PC-9 (cell line): Measurements from ENCODE around the gene VAPB. TPM values are rescaled to one million over a fixed set of nuclear protein-coding genes. Genes with fewer than 3 reads are reported as not detected.

Source experiments
- BruUV-seq: library from RNA; stranded (reverse); fragments of 400-500 nt; replicated peaks from 2 replicates; lab custom pipeline; 2021; lab: Mats Ljungman, UMichigan
- CTCF ChIA-PET: fragments of 300-600 bp; sonication (Branson Sonifier 250); formaldehyde crosslinking; loops from one replicate; lab custom pipeline; 2022; ENCODE audit warnings: antibody characterized with exemption; lab: Charles Lee
- POLR2A ChIA-PET: fragments of 300-600 bp; sonication (Branson Sonifier 250); formaldehyde crosslinking; loops from one replicate; lab custom pipeline; 2022; ENCODE audit warnings: antibody characterized with exemption; ENCODE audit not compliant: unreplicated experiment; lab: Charles Lee
- DNase-seq, 2 experiments: peaks; one replicate each; pipeline versions ENCODE4 v3.0.0 to v3.0.0-alpha.2; 2015 to 2022; ENCODE audit warnings: mixed read lengths in 1 of 2
- H2AFZ ChIP-seq: fragments of 200-600 bp; sonication (generic); 2 replicates; pipeline ENCODE4 v1.8.1; 2017; ENCODE audit warnings: antibody characterized with exemption
- H3F3A ChIP-seq: fragments of 200-600 bp; sonication (generic); 2 replicates; pipeline ENCODE4 v1.8.1; 2017; ENCODE audit warnings: antibody characterized with exemption, mild to moderate bottlenecking, low read depth; ENCODE audit not compliant: insufficient read depth
- H3K27ac ChIP-seq: fragments of 200-600 bp; sonication (generic); 2 replicates; pipeline ENCODE4 v1.6.1; 2016; ENCODE audit warnings: mixed run types
- H3K27me3 ChIP-seq: fragments of 200-600 bp; sonication (generic); 2 replicates; pipeline ENCODE4 v1.6.1; 2016; ENCODE audit warnings: low read depth, mixed run types; ENCODE audit not compliant: insufficient read depth
- H3K36me3 ChIP-seq: fragments of 200-600 bp; sonication (generic); 2 replicates; pipeline ENCODE4 v1.6.1; 2016; ENCODE audit warnings: low read depth, mixed run types
- H3K4me1 ChIP-seq: fragments of 200-600 bp; sonication (generic); replicated peaks from 2 replicates; pipeline ENCODE4 v1.6.1; 2016; ENCODE audit warnings: mixed run types; ENCODE audit not compliant: insufficient read depth
- H3K4me2 ChIP-seq: fragments of 200-600 bp; sonication (generic); 2 replicates; pipeline ENCODE4 v1.6.1; 2017; ENCODE audit warnings: mixed run types
- H3K4me3 ChIP-seq: fragments of 200-600 bp; sonication (generic); 2 replicates; pipeline ENCODE4 v1.6.1; 2016; ENCODE audit warnings: mixed run types
- H3K79me2 ChIP-seq: fragments of 200-600 bp; sonication (generic); 2 replicates; pipeline ENCODE4 v1.6.1; 2017; ENCODE audit warnings: low read depth, mixed run types
- H3K9me2 ChIP-seq: fragments of 200-600 bp; sonication (generic); 2 replicates; pipeline ENCODE4 v1.8.1; 2017; ENCODE audit warnings: mild to moderate bottlenecking; ENCODE audit not compliant: insufficient read depth
- H3K9me3 ChIP-seq: fragments of 200-600 bp; sonication (generic); 2 replicates; pipeline ENCODE4 v1.8.1; 2016; ENCODE audit warnings: low read depth; ENCODE audit not compliant: insufficient read depth
- H4K20me1 ChIP-seq: fragments of 200-600 bp; sonication (generic); 2 replicates; pipeline ENCODE4 v1.8.1; 2017; ENCODE audit not compliant: insufficient read depth
- CTCF ChIP-seq: fragments of 200-600 bp; sonication (generic); conservative IDR thresholded peaks from 2 replicates; pipeline ENCODE4 v1.6.1; 2017; ENCODE audit warnings: mixed run types, antibody characterized with exemption, mild to moderate bottlenecking, moderate library complexity
- EZH2 ChIP-seq: fragments of 200-600 bp; sonication (generic); IDR thresholded peaks from 2 replicates; pipeline ENCODE4 v1.8.0; 2017; ENCODE audit warnings: antibody characterized with exemption, low read depth
- intact Hi-C: fragments of 100-400 bp; cut with micrococcal nuclease; formaldehyde crosslinking; loops from one replicate; pipeline ENCODE4 v1.10.0; 2022; ENCODE audit not compliant: unreplicated experiment
- total RNA-seq: library from RNA; stranded (reverse); gene quantifications from 2 replicates; pipeline ENCODE4 v1.2.3, GENCODE V29; 2021

Gene VAPB
- total RNA-seq, 1 experiment from 2014 or later = 80.6 TPM

DNA sequence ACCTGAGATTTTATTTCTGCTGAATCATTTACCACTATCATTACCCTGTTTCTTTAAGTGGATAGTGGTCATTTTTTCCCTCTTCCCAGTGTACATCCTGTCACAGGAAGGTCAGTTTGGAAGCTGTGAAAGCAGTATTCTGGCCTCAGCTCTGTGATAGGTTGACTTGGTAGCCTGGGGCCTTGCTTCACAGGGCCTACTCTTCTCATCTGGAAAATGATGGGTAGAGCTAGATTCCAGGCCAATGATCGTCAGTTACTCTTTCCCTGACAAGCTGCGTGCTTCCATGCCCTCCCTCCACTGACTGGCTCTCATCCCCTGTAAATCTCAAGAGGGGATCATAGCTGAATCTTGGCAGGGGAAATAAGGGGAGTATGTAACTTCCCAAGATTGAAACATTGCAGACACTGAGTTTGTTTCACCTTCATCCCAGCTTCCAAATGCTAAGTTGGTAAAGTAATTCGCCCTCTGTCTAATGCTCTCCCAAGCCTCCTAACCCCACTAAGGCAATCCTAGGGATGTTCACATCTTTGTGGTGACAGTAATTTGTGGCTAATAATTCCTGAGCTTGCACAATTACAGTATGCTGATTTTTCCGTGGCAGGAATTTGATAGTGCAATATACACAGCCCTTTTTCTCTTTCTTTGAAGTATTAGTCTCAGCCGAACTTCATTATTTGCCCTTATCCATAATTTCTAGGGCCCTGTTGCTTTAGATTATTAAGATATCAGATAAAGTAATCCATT lies 51.2 kb downstream of the VAPB start:
- no TSS peak for BruUV-seq
- Histone ChIP-seq H3K4me2 (no peak overlapping the region), H3K27me3 (no peaks in the 10 kb centered on the region), H2AFZ (no peak overlapping the region), H3K9me2 (no peaks in the 10 kb centered on the region), H3K79me2 (peaks cover 28% of the 10 kb centered on the region), H3K36me3 (peaks cover 32% of the 10 kb centered on the region), H3K27ac (no peak overlapping the region), H4K20me1 (peaks cover 17% of the 10 kb centered on the region), H3K4me3 (no peak overlapping the region), H3K4me1 (no peaks in the 10 kb centered on the region), H3F3A (no peaks in the 10 kb centered on the region), H3K9me3 (no peaks in the 10 kb centered on the region)
- no peak for DNase-seq
- ChIA-PET CTCF (interaction anchor here (0.6 kb wide), 1 partner anchor 22 kb away, joined by 4 read pairs; no protein-coding TSS in a partner anchor), POLR2A (no interaction called here)
- intact Hi-C loops = loop anchor here (10.0 kb wide), 1 partner anchor 115 kb away; no protein-coding TSS in a partner anchor
- TF ChIP-seq CTCF (no peak), EZH2 (no peak)

DNA sequence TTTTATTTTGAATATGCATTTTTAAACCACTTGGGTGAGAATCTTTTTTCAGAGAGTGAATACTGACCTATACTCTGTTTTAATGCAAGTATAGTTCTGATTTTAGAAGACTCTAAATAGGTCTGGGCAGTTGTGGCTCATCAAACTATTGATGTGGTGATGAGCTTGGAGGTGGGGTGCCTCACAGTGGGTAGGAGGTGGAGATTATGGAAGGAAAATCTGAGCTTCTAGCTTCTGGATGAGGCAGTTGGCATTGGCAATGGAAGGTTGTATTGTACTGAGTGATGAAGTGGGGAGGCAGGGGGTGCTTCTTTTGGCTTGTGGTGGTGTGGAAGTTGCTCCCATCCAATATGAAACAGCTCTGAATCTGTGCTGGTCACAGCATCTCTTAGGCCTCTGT lies 52.7 kb downstream of the VAPB start:
- no peaks in the 10 kb centered on the region for H3K4me1 ChIP-seq
- H3K9me2 ChIP-seq = no peaks in the 10 kb centered on the region
- H3K4me2 ChIP-seq = no peak overlapping the region
- no peak overlapping the region for H3K4me3 ChIP-seq
- peaks cover 32% of the 10 kb centered on the region for H3K36me3 ChIP-seq
- no peak overlapping the region for H2AFZ ChIP-seq
- no peaks in the 10 kb centered on the region for H3F3A ChIP-seq
- no peak for DNase-seq
- H3K79me2 ChIP-seq = peaks cover 21% of the 10 kb centered on the region
- CTCF ChIA-PET = interaction anchor here (0.6 kb wide), 1 partner anchor 405 kb away, joined by 4 read pairs; no protein-coding TSS in a partner anchor
- no peaks in the 10 kb centered on the region for H3K9me3 ChIP-seq
- peaks cover 17% of the 10 kb centered on the region for H4K20me1 ChIP-seq
- TF ChIP-seq CTCF (no peak), EZH2 (no peak)
- H3K27me3 ChIP-seq = no peaks in the 10 kb centered on the region
- H3K27ac ChIP-seq = no peak overlapping the region
- intact Hi-C loops = loop anchor here (10.0 kb wide), 1 partner anchor 117 kb away; no protein-coding TSS in a partner anchor
- POLR2A ChIA-PET = no interaction called here
- no TSS peak for BruUV-seq

GRCh38 chr20:58444746-58445255 lies 55.8 kb downstream of the VAPB start:
- 0 out of 2 replicates have a peak, but pooled peaks cover 3% of the 10 kb centered on the region for H3K79me2 ChIP-seq
- H3K4me3 ChIP-seq = no peak overlapping the region
- no peaks in the 10 kb centered on the region for H3K27me3 ChIP-seq
- BruUV-seq = no TSS peak
- no peak overlapping the region for H2AFZ ChIP-seq
- H3K9me3 ChIP-seq = no peaks in the 10 kb centered on the region
- ChIA-PET CTCF (no interaction called here), POLR2A (interaction anchor here (0.6 kb wide), 1 partner anchor 56 kb away, joined by 5 read pairs; the partner anchor contains the start of gene VAPB)
- H3K36me3 ChIP-seq = peaks cover 22% of the 10 kb centered on the region
- intact Hi-C loops = loop anchor here (2.0 to 10.0 kb wide), 2 partner anchors 28 to 120 kb away; no protein-coding TSS in a partner anchor
- H4K20me1 ChIP-seq = peaks cover 11% of the 10 kb centered on the region; the same call in 1 of the 2 replicates
- no peak for DNase-seq
- no peak overlapping the region for H3K27ac ChIP-seq
- H3K9me2 ChIP-seq = no peaks in the 10 kb centered on the region
- H3F3A ChIP-seq = peaks cover 8% of the 10 kb centered on the region; the same call in 1 of the 2 replicates
- TF ChIP-seq CTCF = no peak
- TF ChIP-seq EZH2 = no peak
- no peak overlapping the region for H3K4me2 ChIP-seq
- no peaks in the 10 kb centered on the region for H3K4me1 ChIP-seq
